NT2/D1 (cell line): Measurements from ENCODE around the gene KCNK15.

Experiments used
- DNase-seq: peaks from one replicate; pipeline ENCODE4 v3.0.0-alpha.2; 2011; ENCODE audit warnings: low read depth, low spot score
- H3K27me3 ChIP-seq: 2 replicates; pipeline ENCODE4 v1.6.0; 2011; ENCODE audit warnings: mild to moderate bottlenecking; ENCODE audit not compliant: insufficient read length, insufficient read depth
- H3K36me3 ChIP-seq: 2 replicates; pipeline ENCODE4 v1.6.1; 2011; ENCODE audit warnings: mild to moderate bottlenecking, low read length, mixed read lengths; ENCODE audit not compliant: insufficient read depth, insufficient read length
- H3K4me1 ChIP-seq: 2 replicates; pipeline ENCODE4 v1.5.1; 2011; ENCODE audit not compliant: insufficient read depth, insufficient read length
- H3K4me3 ChIP-seq: 2 replicates; pipeline ENCODE4 v1.5.1; 2011; ENCODE audit warnings: low read depth; ENCODE audit not compliant: insufficient read length
- H3K9ac ChIP-seq: 2 replicates; pipeline ENCODE4 v1.6.0; 2011; ENCODE audit warnings: low read depth; ENCODE audit not compliant: insufficient read length
- H3K9me3 ChIP-seq: 2 replicates; pipeline ENCODE4 v1.5.1; 2011; ENCODE audit warnings: mild to moderate bottlenecking, low read length; ENCODE audit not compliant: insufficient read depth
- SUZ12 ChIP-seq: IDR thresholded peaks from 2 replicates; pipeline ENCODE4 v1.6.1; 2011; ENCODE audit not compliant: insufficient read length, insufficient read depth; ENCODE audit errors: extremely low read depth
- YY1 ChIP-seq: IDR thresholded peaks from 2 replicates; pipeline ENCODE4 v1.6.1; 2011; ENCODE audit not compliant: insufficient read length, insufficient read depth
- ZNF274 ChIP-seq: IDR thresholded peaks from 2 replicates; pipeline ENCODE4 v1.6.1; 2011; ENCODE audit warnings: mild to moderate bottlenecking, low read depth, low read length

Gene KCNK15

GRCh38 chr20:44752099-44752931 lies 6.7 kb downstream of the KCNK15 start:
- no peak overlapping the region for H3K4me3 ChIP-seq
- no peaks in the 10 kb centered on the region for H3K36me3 ChIP-seq
- peaks cover 2% of the 10 kb centered on the region for H3K27me3 ChIP-seq
- TF ChIP-seq YY1 (no peak), ZNF274 (no peak), SUZ12 (no peak)
- peaks cover 16% of the 10 kb centered on the region for H3K4me1 ChIP-seq
- H3K9ac ChIP-seq: no peak overlapping the region
- H3K9me3 ChIP-seq: no peaks in the 10 kb centered on the region
- DNase-seq: no peak

- H3K9me3 ChIP-seq: no peaks in the 10 kb centered on the region
- H3K36me3 ChIP-seq: no peaks in the 10 kb centered on the region
- no peak overlapping the region for H3K9ac ChIP-seq
- DNase-seq: no peak
- H3K27me3 ChIP-seq: no peaks in the 10 kb centered on the region
- peaks cover 16% of the 10 kb centered on the region for H3K4me1 ChIP-seq
- H3K4me3 ChIP-seq: no peak overlapping the region
- TF ChIP-seq ZNF274 (no peak), YY1 (no peak), SUZ12 (no peak)
Measured at GRCh38 chr20:44754554-44754953, 8.9 kb downstream of the KCNK15 start.

- no peak for TF ChIP-seq SUZ12
- no peak for TF ChIP-seq YY1
- no peak for TF ChIP-seq ZNF274
- no peak for DNase-seq
- Histone ChIP-seq H3K36me3 (no peaks in the 10 kb centered on the region), H3K27me3 (no peaks in the 10 kb centered on the region), H3K9ac (no peak overlapping the region), H3K4me1 (peaks cover 18% of the 10 kb centered on the region), H3K9me3 (no peaks in the 10 kb centered on the region), H3K4me3 (no peak overlapping the region)
Measured at GRCh38 chr20:44756011-44756688, 10.5 kb downstream of the KCNK15 start.

GRCh38 chr20:44756956-44757355 lies 11.3 kb downstream of the KCNK15 start:
- H3K36me3 ChIP-seq: no peaks in the 10 kb centered on the region
- H3K27me3 ChIP-seq: no peaks in the 10 kb centered on the region
- no peaks in the 10 kb centered on the region for H3K9me3 ChIP-seq
- TF ChIP-seq YY1: no peak
- no peak for TF ChIP-seq SUZ12
- TF ChIP-seq ZNF274: no peak
- peaks cover 16% of the 10 kb centered on the region for H3K4me1 ChIP-seq
- no peak overlapping the region for H3K4me3 ChIP-seq
- no peak overlapping the region for H3K9ac ChIP-seq
- no peak for DNase-seq

- Histone ChIP-seq H3K27me3 (no peaks in the 10 kb centered on the region), H3K4me3 (no peak overlapping the region), H3K4me1 (peaks cover 12% of the 10 kb centered on the region), H3K36me3 (no peaks in the 10 kb centered on the region), H3K9ac (no peak overlapping the region), H3K9me3 (no peaks in the 10 kb centered on the region)
- TF ChIP-seq YY1: no peak
- TF ChIP-seq ZNF274: no peak
- TF ChIP-seq SUZ12: no peak
- DNase-seq: no peak
Measured at GRCh38 chr20:44758247-44759101, 12.8 kb downstream of the KCNK15 start.

GRCh38 chr20:44759595-44759994 lies 13.9 kb downstream of the KCNK15 start:
- Histone ChIP-seq H3K36me3 (no peaks in the 10 kb centered on the region), H3K9me3 (no peaks in the 10 kb centered on the region), H3K27me3 (no peaks in the 10 kb centered on the region), H3K9ac (no peak overlapping the region), H3K4me1 (peaks cover 8% of the 10 kb centered on the region), H3K4me3 (no peak overlapping the region)
- DNase-seq: no peak
- TF ChIP-seq SUZ12 (no peak), ZNF274 (no peak), YY1 (no peak)

- Histone ChIP-seq H3K4me1 (peaks cover 13% of the 10 kb centered on the region), H3K27me3 (no peaks in the 10 kb centered on the region), H3K9me3 (no peaks in the 10 kb centered on the region), H3K4me3 (no peak overlapping the region), H3K9ac (no peak overlapping the region), H3K36me3 (no peaks in the 10 kb centered on the region)
- no peak for DNase-seq
- TF ChIP-seq ZNF274 (no peak), SUZ12 (no peak), YY1 (no peak)
Measured at GRCh38 chr20:44761423-44761822, 15.8 kb downstream of the KCNK15 start.
